IMR-90 (cell line): ENCODE measurements around the gene FADS1. TPM values are rescaled to one million over a fixed set of nuclear protein-coding genes. Genes with fewer than 3 reads are reported as not detected.

Experiments
- ATAC-seq: fragments of 200-7000 bp; cut with Tn5 transposase; 2 replicates; pipeline ENCODE4 v1.9.1; 2020; ENCODE audit warnings: low read depth, mild to moderate bottlenecking, moderate library complexity
- BruUV-seq: library from RNA; stranded (reverse); fragments of 400-500 nt; replicated peaks from 2 replicates; lab custom pipeline; 2021; lab: Mats Ljungman, UMichigan
- CTCF ChIA-PET: fragments of 300-600 bp; formaldehyde crosslinking; extraction: SDS; loops from one replicate; lab custom pipeline; 2021; ENCODE audit warnings: antibody characterized with exemption; lab: Yijun Ruan, JAX
- POLR2A ChIA-PET: fragments of 300-600 bp; sonication (Branson Sonifier 250); formaldehyde crosslinking; loops from one replicate; lab custom pipeline; 2022; ENCODE audit warnings: antibody characterized with exemption; ENCODE audit not compliant: unreplicated experiment; lab: Charles Lee
- DNase-seq: peaks from one replicate; pipeline ENCODE4 v3.0.0; 2013
- H2AFZ ChIP-seq: replicated peaks from 2 replicates; pipeline ENCODE3; 2013; ENCODE audit warnings: low read length, mild to moderate bottlenecking; ENCODE audit not compliant: poor library complexity
- H2AK5ac ChIP-seq: 2 replicates; pipeline ENCODE4 v1.6.1; 2013; ENCODE audit warnings: low read depth, low read length, inconsistent platforms
- H2AK9ac ChIP-seq: replicated peaks from 2 replicates; pipeline ENCODE3; 2013; ENCODE audit warnings: mild to moderate bottlenecking, low read depth, low read length, moderate library complexity; ENCODE audit not compliant: poor library complexity
- H2BK120ac ChIP-seq: 2 replicates; pipeline ENCODE4 v1.6.1; 2013; ENCODE audit warnings: low read depth, low read length, inconsistent platforms
- H2BK15ac ChIP-seq: 3 replicates; pipeline ENCODE4 v1.6.1; 2013; ENCODE audit warnings: low read depth, low read length, inconsistent platforms
- H2BK20ac ChIP-seq: 2 replicates; pipeline ENCODE4 v1.6.1; 2013; ENCODE audit warnings: low read depth, mild to moderate bottlenecking, inconsistent platforms, low read length, moderate library complexity
- H2BK5ac ChIP-seq: 2 replicates; pipeline ENCODE4 v1.6.1; 2013; ENCODE audit warnings: mild to moderate bottlenecking, low read depth, low read length, inconsistent platforms; ENCODE audit not compliant: poor library complexity, severe bottlenecking
- H3K14ac ChIP-seq: replicated peaks from 2 replicates; pipeline ENCODE4 v1.6.1; 2013; ENCODE audit warnings: low read depth, low read length, inconsistent platforms
- H3K18ac ChIP-seq: 2 replicates; pipeline ENCODE4 v1.6.1; 2013; ENCODE audit warnings: low read depth, low read length, control low read depth
- H3K23ac ChIP-seq: 2 replicates; pipeline ENCODE4 v1.6.1; 2013; ENCODE audit warnings: low read depth, low read length, inconsistent platforms
- H3K27ac ChIP-seq: 2 replicates; pipeline ENCODE4 v1.5.1; 2013; ENCODE audit warnings: mild to moderate bottlenecking, control low read depth, low read length; ENCODE audit not compliant: insufficient read depth
- H3K27me3 ChIP-seq: 2 replicates; pipeline ENCODE4 v1.6.1; 2013; ENCODE audit warnings: low read length; ENCODE audit not compliant: control insufficient read depth, insufficient read depth
- H3K36me3 ChIP-seq: 2 replicates; pipeline ENCODE4 v1.6.1; 2013; ENCODE audit warnings: low read length, mixed read lengths; ENCODE audit not compliant: control insufficient read depth, insufficient read depth
- H3K4ac ChIP-seq: 2 replicates; pipeline ENCODE4 v1.6.1; 2013; ENCODE audit warnings: low read depth, low read length, inconsistent platforms
- H3K4me1 ChIP-seq: 2 replicates; pipeline ENCODE4 v1.6.1; 2013; ENCODE audit warnings: low read length, mixed read lengths; ENCODE audit not compliant: control insufficient read depth, insufficient read depth
- H3K4me2 ChIP-seq: 2 replicates; pipeline ENCODE4 v1.6.1; 2013; ENCODE audit warnings: low read depth, mild to moderate bottlenecking, control low read depth, low read length, moderate library complexity
- H3K4me3 ChIP-seq: 2 replicates; pipeline ENCODE4 v1.5.1; 2013; ENCODE audit warnings: low read depth, mild to moderate bottlenecking, control low read depth, low read length, moderate library complexity; ENCODE audit not compliant: insufficient read depth
- H3K56ac ChIP-seq: 2 replicates; pipeline ENCODE4 v1.6.1; 2013; ENCODE audit warnings: low read length, inconsistent platforms; ENCODE audit not compliant: insufficient read depth; ENCODE audit errors: extremely low read depth
- H3K79me1 ChIP-seq, 2 experiments: 2 replicates each; pipeline ENCODE4 v1.6.1; 2013; ENCODE audit warnings: low read length in 2 of 2, inconsistent platforms in 1 of 2, low read depth in 1 of 2
- H3K9ac ChIP-seq: 2 replicates; pipeline ENCODE4 v1.6.1; 2013; ENCODE audit warnings: low read depth, low read length, control low read depth
- H3K9me1 ChIP-seq: 2 replicates; pipeline ENCODE4 v1.6.1; 2013; ENCODE audit warnings: low read length, inconsistent platforms; ENCODE audit not compliant: insufficient read depth
- H3K9me3 ChIP-seq: 2 replicates; pipeline ENCODE4 v1.6.1; 2013; ENCODE audit warnings: low read length; ENCODE audit not compliant: control insufficient read depth, insufficient read depth
- H4K20me1 ChIP-seq: 2 replicates; pipeline ENCODE4 v1.6.1; 2013; ENCODE audit warnings: low read length, inconsistent platforms; ENCODE audit not compliant: insufficient read depth
- H4K5ac ChIP-seq: 2 replicates; pipeline ENCODE4 v1.6.1; 2013; ENCODE audit warnings: mild to moderate bottlenecking, low read depth, low read length, control low read depth
- H4K8ac ChIP-seq, 2 experiments: 2 replicates each; pipeline ENCODE4 v1.6.1; 2013; ENCODE audit warnings: low read depth in 2 of 2, low read length in 2 of 2, control low read depth in 1 of 2, inconsistent platforms in 1 of 2
- H4K91ac ChIP-seq: 2 replicates; pipeline ENCODE4 v1.6.1; 2013; ENCODE audit warnings: low read depth, low read length, inconsistent platforms; ENCODE audit not compliant: insufficient read depth
- BHLHE40 ChIP-seq: fragments of 150-350 bp; IDR thresholded peaks from 2 replicates; pipeline ENCODE4 v1.6.1; 2016; ENCODE audit warnings: mild to moderate bottlenecking, low read depth, low read length
- CEBPB ChIP-seq: IDR thresholded peaks from 2 replicates; pipeline ENCODE4 v1.6.1; 2012; ENCODE audit warnings: low read depth, low read length, improper control_type of control experiment
- CHD1 ChIP-seq: IDR thresholded peaks from 2 replicates; pipeline ENCODE4 v1.6.1; 2012; ENCODE audit warnings: low read depth, low read length, improper control_type of control experiment
- CTCF ChIP-seq: conservative IDR thresholded peaks from 2 replicates; pipeline ENCODE4 v1.5.1; 2012; ENCODE audit warnings: mild to moderate bottlenecking, low read depth, low read length, improper control_type of control experiment
- ELK1 ChIP-seq: fragments of 150-350 bp; IDR thresholded peaks from 2 replicates; pipeline ENCODE4 v1.6.1; 2016; ENCODE audit warnings: low read depth, mild to moderate bottlenecking, low read length, moderate library complexity, borderline replicate concordance
- FOS ChIP-seq: fragments of 150-350 bp; IDR thresholded peaks from 2 replicates; pipeline ENCODE4 v1.6.1; 2016; ENCODE audit warnings: low read depth, low read length
- MAFK ChIP-seq: IDR thresholded peaks from 2 replicates; pipeline ENCODE4 v1.6.1; 2012; ENCODE audit warnings: low read depth, low read length, improper control_type of control experiment
- MAZ ChIP-seq: IDR thresholded peaks from 2 replicates; pipeline ENCODE4 v1.6.1; 2012; ENCODE audit warnings: low read depth, mild to moderate bottlenecking, low read length, improper control_type of control experiment, moderate library complexity, borderline replicate concordance
- MXI1 ChIP-seq: IDR thresholded peaks from 2 replicates; pipeline ENCODE4 v1.6.1; 2012; ENCODE audit warnings: low read depth, mild to moderate bottlenecking, low read length, moderate library complexity, borderline replicate concordance
- NFE2L2 ChIP-seq: fragments of 150-350 bp; IDR thresholded peaks from 2 replicates; pipeline ENCODE4 v1.6.1; 2016; ENCODE audit warnings: low read depth, mild to moderate bottlenecking, low read length
- POLR2A ChIP-seq: IDR thresholded peaks from 2 replicates; pipeline ENCODE4 v1.6.1; 2012; ENCODE audit warnings: mild to moderate bottlenecking, low read depth, low read length
- RAD21 ChIP-seq: IDR thresholded peaks from 2 replicates; pipeline ENCODE4 v1.6.1; 2012; ENCODE audit warnings: low read length, improper control_type of control experiment
- RCOR1 ChIP-seq: IDR thresholded peaks from 2 replicates; pipeline ENCODE4 v1.6.1; 2012; ENCODE audit warnings: mild to moderate bottlenecking, low read length, improper control_type of control experiment; ENCODE audit not compliant: insufficient replicate concordance
- RFX5 ChIP-seq: IDR thresholded peaks from 2 replicates; pipeline ENCODE4 v1.8.0; 2012; ENCODE audit warnings: low read depth, mild to moderate bottlenecking, low read length, moderate library complexity
- SMC3 ChIP-seq: fragments of 150-350 bp; IDR thresholded peaks from 2 replicates; pipeline ENCODE4 v1.6.1; 2016; ENCODE audit warnings: low read depth, mild to moderate bottlenecking, antibody characterized with exemption, low read length, moderate library complexity
- WGBS, 2 experiments: methylation state at CpG; one replicate each; pipeline versions ENCODE4 v1.1.5 to v1.1.7; 2013; ENCODE audit warnings: missing lambda C conversion rate in 2 of 2; ENCODE audit not compliant: insufficient read length in 1 of 2; ENCODE audit errors: extremely low coverage in 2 of 2; 5-methylcytosine and 5-hydroxymethylcytosine counted together
- dilution Hi-C: fragments of 300-500 bp; cut with HindIII; formaldehyde crosslinking; loops from one replicate; pipeline ENCODE4 v1.14.3; 2018; ENCODE audit warnings: low sequenced_read_pairs; ENCODE audit not compliant: unreplicated experiment
- in situ Hi-C: fragments of 300-500 bp; cut with MboI; formaldehyde crosslinking; loops from 3 replicates; pipeline ENCODE4 v1.14.3; 2019; ENCODE audit warnings: low sequenced_read_pairs, inconsistent platforms, mixed read lengths
- intact Hi-C: fragments of 100-400 bp; cut with micrococcal nuclease; formaldehyde crosslinking; loops from 2 replicates; pipeline ENCODE4 v1.10.0; 2022
- polyA plus RNA-seq, 3 experiments: library from polyadenylated mRNA; depleted of rRNA; stranded (reverse); fragments of >200 nt; gene quantifications; 2 replicates each; pipeline ENCODE4 v1.2.3, GENCODE V29; 2012; ENCODE audit warnings: low replicate concordance in 1 of 3
- total RNA-seq: library from RNA; depleted of rRNA; stranded (reverse); fragments of >200 nt; gene quantifications from 2 replicates; pipeline ENCODE4 v1.2.3, GENCODE V29; 2012

The FADS1 gene
- total and polyA plus RNA-seq, 2 of the 4 experiments (the other 2 are of a cell fraction) = 16.3 to 18.4 TPM

GRCh38 chr11:61775106-61775505, 41.7 kb downstream of the FADS1 start:
- in situ Hi-C loops (no loop called here), dilution Hi-C loops (no loop called here), intact Hi-C loops (no loop called here)
- Histone ChIP-seq H2AFZ (no peak overlapping the region), H3K9me3 (no peaks in the 10 kb centered on the region), H3K18ac (no peak overlapping the region), H3K27ac (no peak overlapping the region), H2BK5ac (no peak overlapping the region), H4K20me1 (no peaks in the 10 kb centered on the region), H3K14ac (no peak overlapping the region), H3K36me3 (no peaks in the 10 kb centered on the region), H3K27me3 (no peaks in the 10 kb centered on the region), H4K5ac (no peak overlapping the region), H3K9me1 (no peaks in the 10 kb centered on the region), H3K4me2 (no peak overlapping the region), H2AK5ac (no peak overlapping the region; the same call in 1 of the 2 replicates), H3K4me3 (no peak overlapping the region), H2BK15ac (no peak overlapping the region), H4K8ac (no peak overlapping the region), H3K9ac (no peak overlapping the region), H3K56ac (no peak overlapping the region), H2BK20ac (no peak overlapping the region), H3K4me1 (no peaks in the 10 kb centered on the region), H4K91ac (no peak overlapping the region), H3K23ac (no peak overlapping the region), H3K4ac (no peak overlapping the region), H2BK120ac (no peak overlapping the region), H2AK9ac (no peak overlapping the region), H3K79me1 (no peaks in the 10 kb centered on the region)
- no TSS peak for BruUV-seq
- DNase-seq (no peak), ATAC-seq (no peak)
- ChIA-PET POLR2A (no interaction called here), CTCF (no interaction called here)
- 96% methylated on average over 3 of the region's 6 CpGs; no CpG with 5 or more reads in 1 of the 2 experiments for WGBS, 2 experiments
- TF ChIP-seq RCOR1 (no peak), POLR2A (no peak), ELK1 (no peak), MXI1 (no peak), NFE2L2 (no peak), FOS (no peak), MAZ (no peak), CEBPB (no peak), CTCF (no peak), CHD1 (no peak), BHLHE40 (no peak), MAFK (no peak), RFX5 (no peak), SMC3 (no peak), RAD21 (no peak)
